Body of pancreas (tissue), 4 donors: ENCODE measurements around the gene POGLUT3.

Experiments used
- CTCF ChIP-seq, 7 experiments: fragments of 450-650 bp in 4 of 7; fragments of 200-600 bp in 3 of 7; sonication (generic) in 3 of 7; IDR thresholded peaks; one replicate each; pipeline ENCODE4 v1.5.1; 2016 to 2019; ENCODE audit warnings: antibody characterized with exemption in 7 of 7
- POLR2A ChIP-seq, 3 donors: fragments of 450-650 bp; IDR thresholded peaks; one replicate each; pipeline ENCODE4 v1.6.1; 2016; ENCODE audit warnings: antibody characterized with exemption in 3 of 3, mild to moderate bottlenecking in 2 of 3

- TF ChIP-seq POLR2A (IDR thresholded peaks at IDR 0.05) (no peak), CTCF (IDR thresholded peaks at IDR 0.05) (no peak)
These were observed 38.6 kb upstream of the POGLUT3 start for GRCh38 chr11:108536783-108537182.
